Endothelial cell of umbilical vein (primary cell): Measurements from ENCODE around the gene RALGAPA1. TPM values are rescaled to one million over a fixed set of nuclear protein-coding genes. Genes with fewer than 3 reads are reported as not detected.

ENCODE experiments used
- BruUV-seq: library from RNA; stranded (reverse); fragments of 400-500 nt; replicated peaks from 2 replicates; lab custom pipeline; 2021; lab: Mats Ljungman, UMichigan
- CTCF ChIA-PET: fragments of 300-600, 350-600 bp; sonication (Branson Sonifier 250); formaldehyde crosslinking; loops from one replicate; lab custom pipeline; 2021; ENCODE audit warnings: antibody characterized with exemption, inconsistent platforms; lab: Charles Lee
- POLR2A ChIA-PET: fragments of 300-600, 350-600 bp; sonication (Branson Sonifier 250); formaldehyde crosslinking; loops from one replicate; lab custom pipeline; 2021; ENCODE audit warnings: antibody characterized with exemption, inconsistent platforms; lab: Charles Lee
- DNase-seq: peaks from one replicate; pipeline ENCODE4 v3.0.0-alpha.2; 2011; ENCODE audit warnings: low read depth, low spot score
- FAIRE-seq: peaks from 2 replicates; lab custom pipeline; 2011; peaks lifted over from hg19 to GRCh38; lab: Jason Lieb, UNC
- H2AFZ ChIP-seq: 2 replicates; pipeline ENCODE4 v1.6.0; 2012; ENCODE audit warnings: low read depth, low read length, control low read depth, inconsistent platforms
- H3K27ac ChIP-seq: 2 replicates; pipeline ENCODE4 v1.5.1; 2011; ENCODE audit warnings: low read depth, mild to moderate bottlenecking, control low read depth, low read length, moderate library complexity; ENCODE audit not compliant: insufficient read depth
- H3K27me3 ChIP-seq, 2 experiments: 2 replicates each; pipeline versions ENCODE4 v1.6.0 to v1.6.1; 2011; ENCODE audit warnings: low read length in 2 of 2, mixed read lengths in 1 of 2; ENCODE audit not compliant: control insufficient read depth in 2 of 2, insufficient read depth in 2 of 2
- H3K36me3 ChIP-seq, 2 experiments: 2 replicates in 1 of 2; 3 replicates in 1 of 2; pipeline ENCODE4 v1.5.1; 2011; ENCODE audit warnings: low read length in 2 of 2, mild to moderate bottlenecking in 1 of 2, moderate library complexity in 1 of 2; ENCODE audit not compliant: control insufficient read depth in 2 of 2, insufficient read depth in 2 of 2; ENCODE audit errors: extremely low read depth in 1 of 2
- H3K4me1 ChIP-seq: 3 replicates; pipeline ENCODE4 v1.5.1; 2011; ENCODE audit warnings: mild to moderate bottlenecking, low read length; ENCODE audit not compliant: control insufficient read depth, insufficient read depth; ENCODE audit errors: extremely low read depth
- H3K4me2 ChIP-seq: 2 replicates; pipeline ENCODE4 v1.6.1; 2011; ENCODE audit warnings: low read length, control low read depth, mixed read lengths; ENCODE audit not compliant: insufficient read depth
- H3K4me3 ChIP-seq, 3 experiments: fragments of 200-600 bp in 1 of 3; sonication (generic), shearing (Covaris generic) in 1 of 3; replicated peaks in 1 of 3; 2 replicates each; pipeline ENCODE4 v1.5.1; 2011 to 2016; ENCODE audit warnings: control low read depth in 3 of 3, low read length in 3 of 3, mild to moderate bottlenecking in 2 of 3, inconsistent platforms in 1 of 3, low read depth in 1 of 3, moderate library complexity in 1 of 3; ENCODE audit not compliant: insufficient read depth in 1 of 3
- H3K79me2 ChIP-seq: 2 replicates; pipeline ENCODE4 v1.6.0; 2012; ENCODE audit warnings: low read length, inconsistent platforms; ENCODE audit not compliant: control insufficient read depth, insufficient read depth
- H3K9ac ChIP-seq: replicated peaks from 2 replicates; pipeline ENCODE3; 2011; ENCODE audit warnings: low read length, control low read depth; ENCODE audit not compliant: insufficient read depth; ENCODE audit errors: extremely low read depth
- H3K9me1 ChIP-seq: replicated peaks from 3 replicates; pipeline ENCODE4 v1.6.0; 2011; ENCODE audit warnings: mild to moderate bottlenecking, low read length; ENCODE audit not compliant: control insufficient read depth, insufficient read depth; ENCODE audit errors: extremely low read depth
- H3K9me3 ChIP-seq: replicated peaks from 2 replicates; pipeline ENCODE4 v1.5.1; 2012; ENCODE audit warnings: low read length, inconsistent platforms; ENCODE audit not compliant: control insufficient read depth, insufficient read depth
- H4K20me1 ChIP-seq: replicated peaks from 2 replicates; pipeline ENCODE3; 2011; ENCODE audit warnings: mild to moderate bottlenecking, low read length; ENCODE audit not compliant: control insufficient read depth, insufficient read depth; ENCODE audit errors: extremely low read depth
- CTCF ChIP-seq, 2 donors: IDR thresholded peaks; 1 replicate in 1 of 2; 2 replicates in 1 of 2; pipeline ENCODE4 v1.5.1; 2011; ENCODE audit warnings: low read length in 2 of 2, mild to moderate bottlenecking in 2 of 2, moderate library complexity in 2 of 2, control low read depth in 1 of 2, inconsistent platforms in 1 of 2, low read depth in 1 of 2; ENCODE audit not compliant: insufficient read depth in 1 of 2; ENCODE audit errors: extremely low read depth in 1 of 2
- EZH2 ChIP-seq: IDR thresholded peaks from 2 replicates; pipeline ENCODE4 v1.6.1; 2012; ENCODE audit warnings: borderline replicate concordance, low read depth, mild to moderate bottlenecking, moderate library complexity, low read length, inconsistent platforms; ENCODE audit not compliant: severe bottlenecking
- FOS ChIP-seq: IDR thresholded peaks from 2 replicates; pipeline ENCODE4 v1.6.1; 2011; ENCODE audit warnings: mild to moderate bottlenecking, low read length, moderate library complexity, borderline replicate concordance; ENCODE audit not compliant: insufficient read depth
- GATA2 ChIP-seq: IDR thresholded peaks from 2 replicates; pipeline ENCODE4 v1.7.0; 2011; ENCODE audit warnings: low read depth, mild to moderate bottlenecking, moderate library complexity, mixed read lengths, low read length; ENCODE audit not compliant: insufficient read length, insufficient read depth
- JUN ChIP-seq: IDR thresholded peaks from 2 replicates; pipeline ENCODE4 v1.6.1; 2011; ENCODE audit warnings: borderline replicate concordance, low read depth; ENCODE audit not compliant: insufficient read length, insufficient read depth
- MAX ChIP-seq: IDR thresholded peaks from 2 replicates; pipeline ENCODE4 v1.6.1; 2011; ENCODE audit not compliant: insufficient read depth, insufficient read length
- MYC ChIP-seq: IDR thresholded peaks from one replicate; pipeline ENCODE4 v1.6.1; 2011; ENCODE audit warnings: mild to moderate bottlenecking, low read depth, low read length
- POLR2A ChIP-seq: IDR thresholded peaks from 2 replicates; pipeline ENCODE4 v1.6.1; 2012; ENCODE audit warnings: low read depth, mild to moderate bottlenecking, control low read depth, low read length
- POLR2AphosphoS5 ChIP-seq: IDR thresholded peaks from 2 replicates; pipeline ENCODE4 v1.6.1; 2012; ENCODE audit warnings: low read depth, mild to moderate bottlenecking, control low read depth, low read length, moderate library complexity; ENCODE audit not compliant: insufficient read depth
- dilution Hi-C: fragments of 300-500 bp; cut with MboI; formaldehyde crosslinking; loops from one replicate; pipeline ENCODE4 v1.15.0; 2019; ENCODE audit warnings: low sequenced_read_pairs; ENCODE audit not compliant: extremely low pct_ligation_motif_present
- intact Hi-C: fragments of 100-400 bp; cut with micrococcal nuclease; formaldehyde crosslinking; loops from one replicate; pipeline ENCODE4 v1.10.0; 2022
- polyA plus RNA-seq, 4 experiments: library from polyadenylated mRNA; depleted of rRNA in 3 of 4; stranded (reverse) in 3 of 4; unstranded in 1 of 4; fragments of >200 nt; gene quantifications; 2 replicates each; pipeline versions ENCODE4 v1.2.1 to v1.2.3, GENCODE V29; 2011 to 2012; ENCODE audit warnings: missing spikeins in 1 of 4
- total RNA-seq: library from RNA; stranded (reverse); gene quantifications from 2 replicates; pipeline ENCODE4 v1.2.3, GENCODE V29; 2021

Gene RALGAPA1
- total and polyA plus RNA-seq, 2 donors (not counting 3 experiments of a cell fraction or from before 2014, with no cell fraction given): 6.1 to 30.9 TPM

GRCh38 chr14:35699791-35700444, 109.2 kb downstream of the RALGAPA1 start:
- peaks cover 19% of the 10 kb centered on the region for H3K4me1 ChIP-seq
- no TSS peak for BruUV-seq
- FAIRE-seq (no peak), DNase-seq (no peak)
- no peaks in the 10 kb centered on the region for H3K79me2 ChIP-seq
- POLR2A ChIA-PET: no interaction called here
- TF ChIP-seq EZH2 (no peak), JUN (no peak), GATA2 (no peak), MYC (no peak), POLR2A (no peak), MAX (no peak), CTCF (IDR thresholded peaks at IDR 0.05; ENCODE audit: extremely low read depth in 1 of 2, insufficient read depth in 1 of 2, low read depth in 1 of 2, low read length in 2 of 2) (no peak), FOS (no peak), POLR2AphosphoS5 (no peak)
- H3K27me3 ChIP-seq: no peaks in the 10 kb centered on the region
- dilution Hi-C loops (loop anchor here (25.0 kb wide), 1 partner anchor 263 kb away; no protein-coding TSS in a partner anchor), intact Hi-C loops (loop anchor here (10.0 kb wide), 1 partner anchor 115 kb away; no protein-coding TSS in a partner anchor)
- H2AFZ ChIP-seq: no peak overlapping the region
- H3K36me3 ChIP-seq: no peaks in the 10 kb centered on the region
- no peak overlapping the region for H3K4me2 ChIP-seq
- no peak overlapping the region for H3K4me3 ChIP-seq
- no peaks in the 10 kb centered on the region for H3K9me3 ChIP-seq
- CTCF ChIA-PET: interaction anchor here (0.9 to 2.3 kb wide), 2 partner anchors 9 to 11 kb away, joined by 3 to 10 read pairs; no protein-coding TSS in a partner anchor
- H3K27ac ChIP-seq: no peak overlapping the region
- H3K9ac ChIP-seq: no peak overlapping the region
- no peaks in the 10 kb centered on the region for H4K20me1 ChIP-seq
- no peaks in the 10 kb centered on the region for H3K9me1 ChIP-seq
